IPS-15b (cell line): ENCODE measurements around the gene SCCPDH.

ENCODE experiments used
- H3K27me3 ChIP-seq: one replicate; pipeline ENCODE4 v1.6.1; 2013; ENCODE audit warnings: low read length; ENCODE audit not compliant: control insufficient read depth, insufficient read depth
- H3K36me3 ChIP-seq: one replicate; pipeline ENCODE4 v1.6.1; 2013; ENCODE audit warnings: low read length; ENCODE audit not compliant: control insufficient read depth, insufficient read depth
- H3K4me1 ChIP-seq: one replicate; pipeline ENCODE4 v1.6.1; 2013; ENCODE audit warnings: mild to moderate bottlenecking, low read length; ENCODE audit not compliant: control insufficient read depth, insufficient read depth
- H3K4me3 ChIP-seq: one replicate; pipeline ENCODE4 v1.5.1; 2013; ENCODE audit warnings: low read depth, low read length
- H3K9ac ChIP-seq: one replicate; pipeline ENCODE4 v1.6.1; 2013; ENCODE audit warnings: low read depth, mild to moderate bottlenecking, low read length
- H3K9me3 ChIP-seq: one replicate; pipeline ENCODE4 v1.6.1; 2013; ENCODE audit warnings: mild to moderate bottlenecking, low read length; ENCODE audit not compliant: control insufficient read depth, insufficient read depth

Gene SCCPDH

GRCh38 chr1:246815693-246816270, 91.6 kb downstream of the SCCPDH start:
- no peak overlapping the region for H3K4me3 ChIP-seq

More at GRCh38 chr1:246815693-246816270, 91.6 kb downstream of the SCCPDH start:
- H3K36me3 ChIP-seq = no peaks in the 10 kb centered on the region
- no peaks in the 10 kb centered on the region for H3K9me3 ChIP-seq
- no peak overlapping the region for H3K9ac ChIP-seq
- peaks cover 5% of the 10 kb centered on the region for H3K4me1 ChIP-seq
- no peaks in the 10 kb centered on the region for H3K27me3 ChIP-seq
